OCI-LY1 (cell line): ENCODE data around the gene ATXN1.

Experiments used
- H2AFZ ChIP-seq: fragments of 200-600 bp; sonication (generic), shearing (Covaris generic); 2 replicates; pipeline ENCODE4 v1.6.0; 2014; ENCODE audit warnings: antibody characterized with exemption, mild to moderate bottlenecking, low read length
- H3F3A ChIP-seq: fragments of 200-600 bp; sonication (generic), shearing (Covaris generic); 2 replicates; pipeline ENCODE4 v1.6.0; 2014; ENCODE audit warnings: mild to moderate bottlenecking, antibody characterized with exemption, low read length, moderate library complexity; ENCODE audit not compliant: insufficient read depth
- H3K27ac ChIP-seq: fragments of 200-600 bp; sonication (generic); 2 replicates; pipeline ENCODE4 v1.5.1; 2014; ENCODE audit warnings: low read length, mixed run types, mild to moderate bottlenecking, low read depth; ENCODE audit not compliant: poor library complexity, severe bottlenecking
- H3K27me3 ChIP-seq: fragments of 200-600 bp; sonication (generic); 2 replicates; pipeline ENCODE4 v1.6.0; 2014; ENCODE audit warnings: antibody characterized with exemption, mild to moderate bottlenecking, low read length, moderate library complexity; ENCODE audit not compliant: insufficient read depth
- H3K36me3 ChIP-seq: fragments of 200-600 bp; sonication (generic); 2 replicates; pipeline ENCODE4 v1.6.1; 2014; ENCODE audit warnings: mild to moderate bottlenecking, antibody characterized with exemption, low read length, moderate library complexity, mixed read lengths; ENCODE audit not compliant: insufficient read depth
- H3K4me1 ChIP-seq: fragments of 200-600 bp; sonication (generic); 2 replicates; pipeline ENCODE4 v1.5.1; 2014; ENCODE audit warnings: mild to moderate bottlenecking, low read length, moderate library complexity; ENCODE audit not compliant: insufficient read depth, severe bottlenecking
- H3K4me2 ChIP-seq: fragments of 200-600 bp; sonication (generic), shearing (Covaris generic); 2 replicates; pipeline ENCODE4 v1.6.1; 2014; ENCODE audit warnings: low read length
- H3K4me3 ChIP-seq: fragments of 200-600 bp; sonication (generic); 2 replicates; pipeline ENCODE4 v1.5.1; 2014; ENCODE audit warnings: low read length, low read depth, mild to moderate bottlenecking, mixed read lengths; ENCODE audit not compliant: poor library complexity, severe bottlenecking
- H3K79me2 ChIP-seq: fragments of 200-600 bp; shearing (Covaris generic); 2 replicates; pipeline ENCODE4 v1.6.1; 2016; ENCODE audit warnings: mixed run types, low read length, mixed read lengths; ENCODE audit not compliant: insufficient read depth
- H3K9ac ChIP-seq: fragments of 200-600 bp; sonication (generic), shearing (Covaris generic); 2 replicates; pipeline ENCODE4 v1.6.1; 2014; ENCODE audit warnings: mild to moderate bottlenecking, low read length, mixed read lengths
- H3K9me2 ChIP-seq: fragments of 200-600 bp; sonication (generic), shearing (Covaris generic); 2 replicates; pipeline ENCODE4 v1.6.1; 2014; ENCODE audit warnings: low read depth, mild to moderate bottlenecking, low read length, mixed read lengths
- H3K9me3 ChIP-seq: fragments of 200-600 bp; shearing (Covaris generic); 2 replicates; pipeline ENCODE4 v1.6.1; 2014; ENCODE audit warnings: low read length, mixed read lengths
- H4K20me1 ChIP-seq: fragments of 200-600 bp; sonication (generic), shearing (Covaris generic); 2 replicates; pipeline ENCODE4 v1.6.0; 2016; ENCODE audit warnings: mild to moderate bottlenecking, low read length; ENCODE audit not compliant: insufficient read depth
- EZH2 ChIP-seq: fragments of 200-600 bp; sonication (generic), shearing (Covaris generic); IDR thresholded peaks from 2 replicates; pipeline ENCODE4 v1.8.0; 2017; ENCODE audit warnings: borderline replicate concordance, mixed run types, mild to moderate bottlenecking, antibody characterized with exemption, low read length, moderate library complexity, mixed read lengths
- TF ChIP-seq, protein P1 (sequence below): fragments of 200-600 bp; sonication (generic), shearing (Covaris generic); IDR thresholded peaks from 2 replicates; pipeline ENCODE4 v1.5.1; 2017; ENCODE audit warnings: mild to moderate bottlenecking, antibody characterized with exemption, low read length, moderate library complexity, mixed read lengths

Gene ATXN1

GRCh38 chr6:16667509-16667908 is 93.8 kb downstream of the ATXN1 start:
- no peak overlapping the region for H3K27ac ChIP-seq
- H3K36me3 ChIP-seq = no peaks in the 10 kb centered on the region
- H3K4me1 ChIP-seq = no peaks in the 10 kb centered on the region
- no peaks in the 10 kb centered on the region for H3F3A ChIP-seq
- no peak overlapping the region for H3K9ac ChIP-seq
- no peaks in the 10 kb centered on the region for H3K9me3 ChIP-seq
- H2AFZ ChIP-seq = no peak overlapping the region
- no peaks in the 10 kb centered on the region for H3K9me2 ChIP-seq
- H3K79me2 ChIP-seq = no peaks in the 10 kb centered on the region
- no peaks in the 10 kb centered on the region for H4K20me1 ChIP-seq
- H3K27me3 ChIP-seq = no peaks in the 10 kb centered on the region
- no peak overlapping the region for H3K4me3 ChIP-seq
- TF ChIP-seq, protein P1, sequence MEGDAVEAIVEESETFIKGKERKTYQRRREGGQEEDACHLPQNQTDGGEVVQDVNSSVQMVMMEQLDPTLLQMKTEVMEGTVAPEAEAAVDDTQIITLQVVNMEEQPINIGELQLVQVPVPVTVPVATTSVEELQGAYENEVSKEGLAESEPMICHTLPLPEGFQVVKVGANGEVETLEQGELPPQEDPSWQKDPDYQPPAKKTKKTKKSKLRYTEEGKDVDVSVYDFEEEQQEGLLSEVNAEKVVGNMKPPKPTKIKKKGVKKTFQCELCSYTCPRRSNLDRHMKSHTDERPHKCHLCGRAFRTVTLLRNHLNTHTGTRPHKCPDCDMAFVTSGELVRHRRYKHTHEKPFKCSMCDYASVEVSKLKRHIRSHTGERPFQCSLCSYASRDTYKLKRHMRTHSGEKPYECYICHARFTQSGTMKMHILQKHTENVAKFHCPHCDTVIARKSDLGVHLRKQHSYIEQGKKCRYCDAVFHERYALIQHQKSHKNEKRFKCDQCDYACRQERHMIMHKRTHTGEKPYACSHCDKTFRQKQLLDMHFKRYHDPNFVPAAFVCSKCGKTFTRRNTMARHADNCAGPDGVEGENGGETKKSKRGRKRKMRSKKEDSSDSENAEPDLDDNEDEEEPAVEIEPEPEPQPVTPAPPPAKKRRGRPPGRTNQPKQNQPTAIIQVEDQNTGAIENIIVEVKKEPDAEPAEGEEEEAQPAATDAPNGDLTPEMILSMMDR = no peak
- TF ChIP-seq EZH2 = no peak
- H3K4me2 ChIP-seq = no peak overlapping the region

DNA sequence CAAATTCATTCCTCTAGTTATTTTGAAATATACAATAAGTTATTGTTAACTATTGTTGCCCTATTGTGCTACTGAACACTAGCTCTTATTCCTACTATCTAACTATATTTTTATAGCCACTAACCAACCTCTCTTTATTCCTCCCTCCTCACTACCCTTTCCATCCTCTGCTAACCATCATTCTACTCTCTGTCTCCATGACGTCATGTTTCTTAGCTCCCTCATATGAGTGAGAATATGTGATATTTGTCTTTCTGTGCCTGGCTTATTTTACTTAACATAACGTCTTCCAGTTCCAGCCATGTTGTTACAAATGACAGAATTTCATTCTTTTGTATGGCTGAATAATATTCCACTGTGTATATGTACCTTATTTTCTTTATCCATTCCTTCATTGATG is 95.3 kb downstream of the ATXN1 start:
- H3F3A ChIP-seq = no peaks in the 10 kb centered on the region

GRCh38 chr6:16665182-16665581 is 96.1 kb downstream of the ATXN1 start:
- Histone ChIP-seq H3K27ac (no peak overlapping the region), H3F3A (no peaks in the 10 kb centered on the region), H3K27me3 (no peaks in the 10 kb centered on the region), H3K4me3 (no peak overlapping the region), H3K9me2 (no peaks in the 10 kb centered on the region), H3K9me3 (no peaks in the 10 kb centered on the region), H3K4me1 (no peaks in the 10 kb centered on the region), H3K9ac (no peak overlapping the region), H3K36me3 (no peaks in the 10 kb centered on the region), H3K79me2 (no peaks in the 10 kb centered on the region), H4K20me1 (no peaks in the 10 kb centered on the region), H2AFZ (no peak overlapping the region), H3K4me2 (no peak overlapping the region)
- TF ChIP-seq, protein P1 = no peak
- TF ChIP-seq EZH2 = no peak

More for the DNA sequence above, 95.3 kb downstream of the ATXN1 start:
- Histone ChIP-seq H3K79me2 (no peaks in the 10 kb centered on the region), H3K9me2 (no peaks in the 10 kb centered on the region), H2AFZ (no peak overlapping the region), H3K4me3 (no peak overlapping the region), H3K27me3 (no peaks in the 10 kb centered on the region), H3K27ac (no peak overlapping the region), H3K9ac (no peak overlapping the region), H3K36me3 (no peaks in the 10 kb centered on the region), H4K20me1 (no peaks in the 10 kb centered on the region), H3K9me3 (no peaks in the 10 kb centered on the region), H3K4me2 (no peak overlapping the region), H3K4me1 (no peaks in the 10 kb centered on the region)
- TF ChIP-seq, protein P1 = no peak
- TF ChIP-seq EZH2 = no peak
